ENCODE measurements around the gene LTBP3. TPM values are rescaled to one million over a fixed set of nuclear protein-coding genes. Genes with fewer than 3 reads are reported as not detected.

The LTBP3 gene
- total RNA-seq (2014; rRNA removed; shearing (Covaris generic)), result 205 and 209 TPM in 2 replicates

DNA sequence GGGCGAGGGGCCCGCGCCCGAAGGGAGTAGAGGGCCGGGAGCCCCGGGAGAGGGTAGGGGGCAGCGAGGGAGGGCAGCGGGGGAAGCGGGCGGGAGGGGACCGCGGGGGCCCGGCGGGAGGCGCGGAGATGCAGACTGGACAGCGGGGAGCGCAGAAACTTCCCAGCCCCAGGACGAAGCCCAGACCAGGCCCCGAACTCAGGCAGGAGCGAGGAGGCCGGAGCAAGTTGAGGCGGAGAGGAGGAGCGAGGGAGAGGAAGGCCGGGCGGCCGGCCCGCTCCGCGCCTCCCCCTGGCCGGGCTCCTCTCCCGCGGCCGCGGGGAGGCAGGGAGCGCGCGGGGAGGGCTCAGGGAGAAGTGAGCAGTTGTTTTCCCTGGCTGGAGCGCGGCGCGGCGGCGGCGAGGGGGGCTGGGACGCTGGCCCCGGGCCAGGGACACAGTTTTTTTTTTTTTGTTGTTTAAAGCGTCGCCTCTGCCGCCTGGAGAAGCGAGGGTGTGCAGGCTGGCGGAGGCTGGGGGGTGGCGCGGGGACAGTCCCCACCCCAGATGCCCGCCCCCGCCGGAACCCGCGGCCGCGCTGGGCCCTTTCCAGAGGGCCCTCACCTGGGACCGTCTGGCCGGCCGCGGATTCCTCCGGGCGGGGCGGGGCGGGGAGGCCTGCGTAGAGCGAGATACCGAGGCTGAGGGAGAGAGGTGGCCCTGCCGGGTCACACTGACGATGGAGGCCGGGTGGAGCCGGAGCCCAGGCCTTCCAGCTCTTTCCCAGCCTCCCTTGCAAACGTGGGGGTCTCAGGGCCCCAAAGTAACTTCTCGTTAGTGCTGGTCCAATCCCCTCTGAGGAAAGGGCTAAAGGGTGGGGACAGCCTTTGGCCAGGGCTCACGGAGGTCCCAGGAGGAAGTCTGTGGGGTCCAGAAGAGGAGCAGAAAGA, at the start of gene LTBP3:
LTBP3 (minus strand) TSS at position 358 of the 928 bp plus-strand sequence. CDS start 400 bp downstream, outside the sequence.

DNA sequence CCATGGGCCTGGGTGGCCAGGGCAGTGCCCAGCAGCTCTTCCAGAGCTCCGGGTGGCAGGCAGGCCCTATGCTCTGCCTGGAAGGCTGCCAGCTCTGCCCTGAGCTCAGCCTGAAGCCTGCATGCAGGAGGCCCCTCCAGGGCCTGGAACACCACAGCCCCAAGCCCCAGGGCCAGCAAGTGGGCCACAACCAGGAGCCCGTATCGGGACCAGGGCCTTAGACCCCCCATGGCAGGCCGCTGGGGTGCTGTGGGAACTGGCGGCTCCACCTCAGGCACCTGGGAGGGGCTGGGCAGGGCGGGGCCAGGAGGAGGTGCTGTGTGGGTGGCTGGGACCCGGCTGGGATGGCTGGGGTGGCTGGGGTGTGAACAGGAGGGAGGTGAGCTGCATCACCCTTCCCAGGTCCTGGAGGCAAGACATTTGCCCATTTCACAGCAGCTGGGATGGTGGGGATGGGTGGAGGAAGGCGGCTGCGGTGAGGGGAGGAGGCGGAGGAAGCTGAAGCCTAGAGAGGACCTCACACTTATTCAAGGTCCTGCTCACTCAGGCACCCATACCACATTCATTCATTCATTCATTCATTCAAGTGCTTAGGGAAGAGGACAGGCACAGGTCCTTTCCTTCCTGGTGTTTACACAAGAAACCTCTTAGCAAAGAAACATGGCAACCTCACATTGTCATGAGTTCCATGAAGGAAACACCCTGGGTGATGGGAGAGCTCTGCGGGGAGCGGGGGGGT, 37.6 kb upstream of the LTBP3 start, which contains the start of gene KCNK7:
KCNK7 (minus strand) TSS at position 258 of the 739 bp plus-strand sequence; CDS start at position 230, 28 bp downstream.

DNA sequence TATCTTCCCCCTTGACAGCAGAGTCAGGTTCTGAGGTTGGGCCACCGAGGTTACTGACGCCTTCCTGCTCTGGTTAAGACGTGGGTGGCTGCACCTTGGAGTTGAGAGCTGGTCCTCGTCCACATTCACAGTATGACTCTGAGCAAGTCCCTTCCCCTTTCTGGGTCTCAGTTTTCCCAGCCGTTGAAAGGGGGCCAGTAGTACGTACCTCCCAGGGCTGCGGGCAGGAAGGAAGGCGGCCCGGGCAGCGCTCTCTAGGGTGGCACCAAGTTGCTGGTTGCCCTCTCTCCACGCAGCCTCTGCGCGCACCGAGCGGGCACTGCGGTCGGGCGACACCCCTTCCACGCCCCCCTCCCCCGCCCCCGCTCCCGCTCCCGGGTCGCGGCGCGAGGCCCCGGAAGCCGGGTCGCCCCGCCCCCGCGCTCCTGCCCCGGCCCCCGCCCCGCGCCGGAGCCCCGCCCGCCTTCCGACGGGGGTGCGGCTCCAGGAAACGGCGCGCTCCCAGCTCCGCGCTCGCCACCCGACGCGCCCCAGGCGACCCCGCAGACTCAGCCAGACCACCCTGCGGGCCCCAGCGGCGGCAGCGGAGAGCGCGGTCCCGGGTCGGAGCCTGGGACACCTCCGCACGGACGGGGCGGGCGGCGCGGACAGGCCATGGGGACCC, 17.5 kb upstream of the LTBP3 start, which contains the start of gene EHBP1L1:
EHBP1L1 (plus strand) TSS at position 486 of the 664 bp plus-strand sequence. CDS start 250 bp downstream, outside the sequence.

DNA sequence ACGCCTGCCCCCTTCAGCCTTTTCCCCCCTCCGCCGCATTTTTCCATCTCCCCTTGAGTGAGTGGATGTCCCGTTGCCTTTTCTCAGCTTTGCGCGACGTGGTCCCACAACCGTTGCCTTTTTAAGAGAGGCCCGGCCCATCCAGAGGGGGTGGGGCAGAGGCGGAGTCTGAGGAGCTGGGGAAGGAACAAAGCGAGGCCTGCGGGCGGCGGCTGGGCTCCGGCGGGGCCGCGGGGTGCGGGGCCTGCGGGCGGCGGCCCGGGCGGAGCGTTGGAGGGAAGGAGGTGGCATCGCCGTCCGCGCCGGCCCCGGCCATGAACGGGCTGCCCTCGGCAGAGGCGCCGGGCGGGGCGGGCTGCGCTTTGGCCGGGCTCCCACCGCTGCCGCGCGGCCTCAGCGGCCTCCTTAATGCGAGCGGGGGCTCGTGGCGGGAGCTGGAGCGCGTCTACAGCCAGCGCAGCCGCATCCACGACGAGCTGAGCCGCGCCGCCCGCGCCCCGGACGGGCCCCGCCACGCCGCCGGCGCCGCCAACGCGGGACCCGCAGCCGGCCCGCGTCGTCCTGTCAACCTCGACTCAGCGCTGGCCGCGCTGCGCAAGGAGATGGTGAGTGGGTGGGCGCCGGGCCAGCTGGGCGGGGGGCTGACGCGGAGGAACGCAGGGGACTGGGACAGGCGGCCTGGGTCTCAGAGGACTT, 14.3 kb upstream of the LTBP3 start, which contains the start of gene FAM89B:
FAM89B (plus strand) TSS at position 183 of the 696 bp plus-strand sequence; CDS start at position 315, 132 bp downstream.

DNA sequence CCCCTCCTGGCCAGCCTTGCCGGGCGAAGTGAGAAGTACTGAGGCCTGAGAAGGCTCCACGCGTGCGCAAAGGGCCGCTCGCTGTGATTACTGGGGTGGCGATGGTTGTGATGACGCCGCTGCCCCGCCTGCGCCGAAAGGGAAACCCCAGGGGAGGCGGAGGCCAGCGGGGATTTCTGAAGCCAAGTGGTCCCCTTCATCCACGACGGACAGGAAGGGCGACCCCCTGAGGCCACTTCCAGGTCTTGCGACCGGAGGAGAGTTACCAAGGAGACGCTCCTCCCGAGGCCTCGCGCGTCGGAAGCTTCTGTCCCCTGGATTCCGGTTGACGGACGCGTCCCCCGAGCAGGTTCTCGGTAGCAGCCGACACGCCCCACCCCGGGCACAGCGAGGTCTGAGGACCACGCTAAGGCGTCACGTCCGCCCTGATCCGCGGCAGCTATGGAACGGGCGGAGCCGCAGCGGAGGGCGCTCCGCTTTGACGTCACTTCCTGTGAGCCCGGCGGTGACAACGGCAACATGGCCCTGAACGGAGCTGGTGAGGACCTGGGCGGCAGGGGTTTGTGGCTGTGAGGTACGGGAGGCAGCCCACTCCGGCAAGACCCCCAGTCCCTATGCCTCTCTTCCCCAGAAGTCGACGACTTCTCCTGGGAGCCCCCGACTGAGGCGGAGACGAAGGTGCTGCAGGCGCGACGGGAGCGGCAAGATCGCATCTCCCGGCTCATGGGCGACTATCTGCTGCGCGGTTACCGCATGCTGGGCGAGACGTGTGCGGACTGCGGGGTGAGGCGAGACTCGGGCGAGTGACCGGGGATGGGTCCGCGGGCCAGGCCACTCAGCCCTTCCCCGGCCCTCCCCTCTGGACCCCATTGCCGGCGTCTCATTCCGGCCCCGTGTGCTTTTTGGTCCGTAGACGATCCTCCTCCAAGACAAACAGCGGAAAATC, 12.1 kb upstream of the LTBP3 start, which contains the start of gene ZNRD2:
ZNRD2 (plus strand) TSS at position 505 of the 946 bp plus-strand sequence; CDS start at position 520, 15 bp downstream.

DNA sequence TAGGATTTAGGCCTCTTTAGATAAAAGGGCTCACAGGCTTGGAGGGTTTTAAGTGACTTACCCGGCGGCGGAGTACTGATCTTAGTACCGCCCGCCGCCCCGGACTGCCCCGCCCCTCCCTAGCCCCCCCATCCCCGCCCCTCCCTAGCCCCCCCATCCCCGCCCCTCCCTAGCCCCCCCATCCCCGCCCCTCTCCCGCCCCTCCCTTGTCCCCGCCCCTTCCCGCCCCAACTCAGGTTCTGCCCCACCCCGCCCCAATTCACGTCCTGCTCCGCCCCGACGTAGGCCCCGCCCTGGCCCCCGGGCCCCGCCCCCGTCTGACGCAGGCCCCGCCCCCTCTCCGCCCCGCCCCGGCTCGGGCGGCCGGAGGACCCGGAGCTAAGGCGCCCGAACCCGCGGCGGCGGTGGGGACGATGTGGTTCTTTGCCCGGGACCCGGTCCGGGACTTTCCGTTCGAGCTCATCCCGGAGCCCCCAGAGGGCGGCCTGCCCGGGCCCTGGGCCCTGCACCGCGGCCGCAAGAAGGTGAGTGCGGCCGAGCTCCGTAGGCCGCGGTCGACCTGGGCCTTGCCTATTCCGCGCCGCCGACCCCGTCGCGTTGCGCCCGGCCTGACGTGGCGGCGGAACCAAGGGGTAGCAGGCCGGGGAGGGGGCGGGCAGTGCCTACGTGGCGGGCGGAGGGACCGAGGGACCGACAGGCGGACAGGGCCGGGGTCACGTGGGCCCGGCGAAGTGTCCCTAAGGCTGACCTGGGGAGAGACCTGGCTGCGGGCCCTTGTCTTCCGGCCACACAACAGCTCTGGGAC, 33.2 kb downstream of the LTBP3 start, which contains the start of gene SCYL1:
SCYL1 (plus strand) TSS at position 343 of the 805 bp plus-strand sequence; CDS start at position 414, 71 bp downstream.

DNA sequence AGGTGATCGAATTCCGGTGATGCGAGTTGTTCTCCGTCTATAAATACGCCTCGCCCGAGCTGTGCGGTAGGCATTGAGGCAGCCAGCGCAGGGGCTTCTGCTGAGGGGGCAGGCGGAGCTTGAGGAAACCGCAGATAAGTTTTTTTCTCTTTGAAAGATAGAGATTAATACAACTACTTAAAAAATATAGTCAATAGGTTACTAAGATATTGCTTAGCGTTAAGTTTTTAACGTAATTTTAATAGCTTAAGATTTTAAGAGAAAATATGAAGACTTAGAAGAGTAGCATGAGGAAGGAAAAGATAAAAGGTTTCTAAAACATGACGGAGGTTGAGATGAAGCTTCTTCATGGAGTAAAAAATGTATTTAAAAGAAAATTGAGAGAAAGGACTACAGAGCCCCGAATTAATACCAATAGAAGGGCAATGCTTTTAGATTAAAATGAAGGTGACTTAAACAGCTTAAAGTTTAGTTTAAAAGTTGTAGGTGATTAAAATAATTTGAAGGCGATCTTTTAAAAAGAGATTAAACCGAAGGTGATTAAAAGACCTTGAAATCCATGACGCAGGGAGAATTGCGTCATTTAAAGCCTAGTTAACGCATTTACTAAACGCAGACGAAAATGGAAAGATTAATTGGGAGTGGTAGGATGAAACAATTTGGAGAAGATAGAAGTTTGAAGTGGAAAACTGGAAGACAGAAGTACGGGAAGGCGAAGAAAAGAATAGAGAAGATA, 59.0 kb downstream of the LTBP3 start, which contains the start of gene MALAT1:
MALAT1 (plus strand) TSS at position 69 of the 736 bp plus-strand sequence.

Small RNAs within 50 kb of the gene (small RNA-seq; reads per million reads assigned to genes)
- gene AP001362.1 (not detected), gene RF01684 (not detected)

Other genes starting within 250 kb of the LTBP3 start
- 12.6 and 14.5 TPM in 2 replicates for gene CDC42EP2, start 243.5 kb downstream of the LTBP3 start, total RNA-seq (2014; rRNA removed; shearing (Covaris generic))
- gene DPF2, start 224.5 kb downstream of the LTBP3 start, total RNA-seq (2014; rRNA removed; shearing (Covaris generic)), result 47.7 and 62.2 TPM in 2 replicates
- gene TIGD3, start 203.6 kb downstream of the LTBP3 start, total RNA-seq (2014; rRNA removed; shearing (Covaris generic)), result 1.2 and 1.4 TPM in 2 replicates
- gene SLC25A45, start 175.7 kb downstream of the LTBP3 start, total RNA-seq (2014; rRNA removed; shearing (Covaris generic)), result 14.1 and 15.8 TPM in 2 replicates
- 76.8 and 79.3 TPM in 2 replicates for gene FRMD8, start 171.7 kb downstream of the LTBP3 start, total RNA-seq (2014; rRNA removed; shearing (Covaris generic))
- 69.3 and 73.0 TPM in 2 replicates for gene NEAT1, start 135.6 kb downstream of the LTBP3 start, total RNA-seq (2014; rRNA removed; shearing (Covaris generic))
- gene MALAT1, start 59.3 kb downstream of the LTBP3 start, total RNA-seq (2014; rRNA removed; shearing (Covaris generic)), result 2,655 and 2,827 TPM in 2 replicates
- 144 TPM in 2 replicates for gene SCYL1, start 33.3 kb downstream of the LTBP3 start, total RNA-seq (2014; rRNA removed; shearing (Covaris generic))
- 93.6 and 98.5 TPM in 2 replicates for gene ZNRD2, start 12.1 kb upstream of the LTBP3 start, total RNA-seq (2014; rRNA removed; shearing (Covaris generic))
- gene FAM89B, start 14.2 kb upstream of the LTBP3 start, total RNA-seq (2014; rRNA removed; shearing (Covaris generic)), result 43.3 and 48.4 TPM in 2 replicates
- 147 and 171 TPM in 2 replicates for gene EHBP1L1, start 17.7 kb upstream of the LTBP3 start, total RNA-seq (2014; rRNA removed; shearing (Covaris generic))
- gene KCNK7, start 37.4 kb upstream of the LTBP3 start, total RNA-seq (2014; rRNA removed; shearing (Covaris generic)), result 0.27 and 0.30 TPM in 2 replicates
- 32.6 and 44.9 TPM in 2 replicates for gene MAP3K11, start 55.9 kb upstream of the LTBP3 start, total RNA-seq (2014; rRNA removed; shearing (Covaris generic))
- 38.1 and 38.7 TPM in 2 replicates for gene PCNX3, start 57.4 kb upstream of the LTBP3 start, total RNA-seq (2014; rRNA removed; shearing (Covaris generic))
- gene SIPA1, start 79.7 kb upstream of the LTBP3 start, total RNA-seq (2014; rRNA removed; shearing (Covaris generic)), result 34.2 and 35.5 TPM in 2 replicates
- 41.8 and 44.5 TPM in 2 replicates for gene RELA, start 104.6 kb upstream of the LTBP3 start, total RNA-seq (2014; rRNA removed; shearing (Covaris generic))
- 84.3 and 89.4 TPM in 2 replicates for gene KAT5, start 153.9 kb upstream of the LTBP3 start, total RNA-seq (2014; rRNA removed; shearing (Covaris generic))
- 115 and 149 TPM in 2 replicates for gene RNASEH2C, start 162.4 kb upstream of the LTBP3 start, total RNA-seq (2014; rRNA removed; shearing (Covaris generic))
- 23.7 and 24.5 TPM in 2 replicates for gene AP5B1, start 222.6 kb upstream of the LTBP3 start, total RNA-seq (2014; rRNA removed; shearing (Covaris generic))
- 0.11 TPM in 2 replicates for gene OVOL1, start 228.7 kb upstream of the LTBP3 start, total RNA-seq (2014; rRNA removed; shearing (Covaris generic))